ENCODE results near the gene TGM2.

Gene TGM2

DNA sequence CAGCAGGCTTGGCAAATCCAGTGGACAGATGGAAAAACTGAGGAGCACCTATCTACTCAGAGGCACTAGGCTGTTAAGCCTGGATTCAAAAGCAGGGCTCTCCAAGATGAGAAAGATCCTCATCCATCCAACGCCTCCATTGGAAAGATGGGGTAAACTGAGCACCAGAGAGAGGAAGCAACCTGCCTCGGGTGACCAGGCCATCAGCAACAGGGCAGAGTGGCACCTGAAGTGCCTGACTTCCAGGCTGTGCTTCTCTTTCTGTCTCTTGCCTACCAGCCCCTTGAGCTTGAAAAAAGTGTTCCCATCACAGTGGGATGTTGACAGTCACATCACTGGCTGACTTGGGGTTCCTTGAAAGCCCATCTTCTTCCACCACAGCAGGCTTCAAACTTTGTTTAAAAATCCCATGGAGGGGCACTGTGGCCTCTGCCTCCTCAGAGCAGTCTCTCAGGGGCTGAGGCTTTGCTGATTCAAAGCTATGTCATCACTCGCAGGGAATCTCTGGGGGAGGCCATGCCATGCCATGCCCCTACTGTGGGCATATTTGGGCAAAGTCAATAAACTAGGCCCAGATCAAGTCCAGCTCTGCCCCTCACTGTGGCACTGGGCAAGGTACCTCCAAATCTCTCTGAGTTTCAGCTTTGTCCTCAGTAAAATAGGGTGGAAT lies 44.8 kb upstream of the TGM2 start:
- Histone ChIP-seq H3K4me3 (ENCODE audit: low read length) (no peak overlapping the region), H3K9me3 (ENCODE audit: insufficient read depth, low read length) (no peaks in the 10 kb centered on the region), H3K4me1 (ENCODE audit: low read length) (no peaks in the 10 kb centered on the region), H3K36me3 (replicated peaks; ENCODE audit: low read depth, low read length) (no peaks in the 10 kb centered on the region), H4K20me1 (ENCODE audit: insufficient read depth, low read length) (no peaks in the 10 kb centered on the region), H2AFZ (ENCODE audit: low read depth, low read length) (no peak overlapping the region), H3K9ac (ENCODE audit: low read length) (no peak overlapping the region), H3K27me3 (ENCODE audit: low read depth, low read length) (peaks cover 16% of the 10 kb centered on the region; the same call in 1 of the 2 replicates), H3K4me2 (ENCODE audit: low read length) (no peak overlapping the region), H3K79me2 (ENCODE audit: low read length) (no peaks in the 10 kb centered on the region), H3K27ac (ENCODE audit: low read length) (no peak overlapping the region)
- TF ChIP-seq EZH2phosphoT487 (IDR thresholded peaks at IDR 0.05; ENCODE audit: low read depth) = no peak
- TF ChIP-seq, protein P1, sequence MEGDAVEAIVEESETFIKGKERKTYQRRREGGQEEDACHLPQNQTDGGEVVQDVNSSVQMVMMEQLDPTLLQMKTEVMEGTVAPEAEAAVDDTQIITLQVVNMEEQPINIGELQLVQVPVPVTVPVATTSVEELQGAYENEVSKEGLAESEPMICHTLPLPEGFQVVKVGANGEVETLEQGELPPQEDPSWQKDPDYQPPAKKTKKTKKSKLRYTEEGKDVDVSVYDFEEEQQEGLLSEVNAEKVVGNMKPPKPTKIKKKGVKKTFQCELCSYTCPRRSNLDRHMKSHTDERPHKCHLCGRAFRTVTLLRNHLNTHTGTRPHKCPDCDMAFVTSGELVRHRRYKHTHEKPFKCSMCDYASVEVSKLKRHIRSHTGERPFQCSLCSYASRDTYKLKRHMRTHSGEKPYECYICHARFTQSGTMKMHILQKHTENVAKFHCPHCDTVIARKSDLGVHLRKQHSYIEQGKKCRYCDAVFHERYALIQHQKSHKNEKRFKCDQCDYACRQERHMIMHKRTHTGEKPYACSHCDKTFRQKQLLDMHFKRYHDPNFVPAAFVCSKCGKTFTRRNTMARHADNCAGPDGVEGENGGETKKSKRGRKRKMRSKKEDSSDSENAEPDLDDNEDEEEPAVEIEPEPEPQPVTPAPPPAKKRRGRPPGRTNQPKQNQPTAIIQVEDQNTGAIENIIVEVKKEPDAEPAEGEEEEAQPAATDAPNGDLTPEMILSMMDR (IDR thresholded peaks at IDR 0.05; ENCODE audit: low read depth, low read length) = no peak

DNA sequence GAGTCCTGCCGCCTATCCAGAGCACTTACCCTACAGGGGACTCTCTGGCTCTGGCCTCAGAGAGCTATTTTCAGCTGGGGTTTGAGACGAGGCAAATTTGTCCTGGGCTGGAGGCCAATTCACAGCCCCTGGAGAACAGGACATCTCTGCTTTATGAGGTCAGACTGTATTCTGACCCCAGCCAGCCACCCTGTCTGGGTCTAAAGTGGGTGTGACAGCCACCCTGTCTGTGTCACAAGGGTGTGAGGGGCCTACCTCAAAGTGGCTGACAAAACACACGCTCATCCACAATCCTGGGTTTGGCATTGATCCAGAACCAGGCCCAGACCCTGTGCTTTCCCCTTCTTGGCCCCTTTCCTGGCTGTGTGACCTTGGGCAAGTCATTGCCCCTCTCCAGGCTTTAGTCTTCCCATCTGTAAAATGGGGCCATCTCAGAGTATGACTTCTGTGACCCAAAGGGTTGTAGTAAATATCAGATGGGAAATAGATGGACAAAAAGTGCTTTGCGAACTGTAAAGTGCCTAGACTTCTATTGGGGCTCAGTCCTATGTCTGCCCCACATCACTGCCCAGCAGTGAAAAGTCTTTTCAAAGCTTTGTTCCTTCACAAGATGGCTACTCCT lies 44.1 kb upstream of the TGM2 start:
- Histone ChIP-seq H2AFZ (ENCODE audit: low read depth, low read length) (no peak overlapping the region), H3K27ac (ENCODE audit: low read length) (no peak overlapping the region), H3K79me2 (ENCODE audit: low read length) (no peaks in the 10 kb centered on the region), H3K4me2 (ENCODE audit: low read length) (no peak overlapping the region), H3K9ac (ENCODE audit: low read length) (no peak overlapping the region), H3K27me3 (ENCODE audit: low read depth, low read length) (peaks cover 22% of the 10 kb centered on the region), H3K4me3 (ENCODE audit: low read length) (no peak overlapping the region), H3K4me1 (ENCODE audit: low read length) (no peaks in the 10 kb centered on the region), H4K20me1 (ENCODE audit: insufficient read depth, low read length) (no peaks in the 10 kb centered on the region), H3K36me3 (replicated peaks; ENCODE audit: low read depth, low read length) (no peaks in the 10 kb centered on the region), H3K9me3 (ENCODE audit: insufficient read depth, low read length) (no peaks in the 10 kb centered on the region)
- no peak for TF ChIP-seq EZH2phosphoT487 (IDR thresholded peaks at IDR 0.05; ENCODE audit: low read depth)
- TF ChIP-seq, protein P1 (IDR thresholded peaks at IDR 0.05; ENCODE audit: low read depth, low read length) = no peak

DNA sequence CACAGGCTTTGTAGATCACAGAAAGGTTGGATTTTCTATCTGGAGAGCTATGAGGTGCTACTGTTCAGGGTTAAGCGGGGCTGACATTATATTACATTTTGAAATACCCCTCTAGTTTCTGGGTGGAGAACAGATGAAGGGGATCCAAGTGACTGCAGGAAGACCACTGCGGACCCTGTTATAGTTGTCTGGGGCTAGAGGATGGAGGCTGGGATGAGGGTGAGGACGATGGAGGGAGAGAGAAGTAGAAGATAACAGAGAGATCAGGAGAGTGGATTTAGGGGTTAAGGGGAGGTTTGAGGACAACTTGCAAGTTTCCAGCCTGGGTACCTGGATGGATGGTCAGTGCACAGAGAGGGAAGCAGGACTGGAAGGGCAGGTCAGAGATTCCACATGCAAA lies 43.5 kb upstream of the TGM2 start:
- H3K79me2 ChIP-seq (ENCODE audit: low read length) = no peaks in the 10 kb centered on the region
- no peak for TF ChIP-seq EZH2phosphoT487 (IDR thresholded peaks at IDR 0.05; ENCODE audit: low read depth)
- TF ChIP-seq, protein P1 (IDR thresholded peaks at IDR 0.05; ENCODE audit: low read depth, low read length) = no peak
- no peak overlapping the region for H3K4me2 ChIP-seq (ENCODE audit: low read length)
- no peaks in the 10 kb centered on the region for H3K36me3 ChIP-seq (replicated peaks; ENCODE audit: low read depth, low read length)
- H3K27ac ChIP-seq (ENCODE audit: low read length) = no peak overlapping the region
- no peaks in the 10 kb centered on the region for H3K9me3 ChIP-seq (ENCODE audit: insufficient read depth, low read length)
- no peaks in the 10 kb centered on the region for H4K20me1 ChIP-seq (ENCODE audit: insufficient read depth, low read length)
- no peaks in the 10 kb centered on the region for H3K4me1 ChIP-seq (ENCODE audit: low read length)
- H2AFZ ChIP-seq (ENCODE audit: low read depth, low read length) = no peak overlapping the region
- no peak overlapping the region for H3K9ac ChIP-seq (ENCODE audit: low read length)
- peaks cover 28% of the 10 kb centered on the region for H3K27me3 ChIP-seq (ENCODE audit: low read depth, low read length)
- H3K4me3 ChIP-seq (ENCODE audit: low read length) = no peak overlapping the region

DNA sequence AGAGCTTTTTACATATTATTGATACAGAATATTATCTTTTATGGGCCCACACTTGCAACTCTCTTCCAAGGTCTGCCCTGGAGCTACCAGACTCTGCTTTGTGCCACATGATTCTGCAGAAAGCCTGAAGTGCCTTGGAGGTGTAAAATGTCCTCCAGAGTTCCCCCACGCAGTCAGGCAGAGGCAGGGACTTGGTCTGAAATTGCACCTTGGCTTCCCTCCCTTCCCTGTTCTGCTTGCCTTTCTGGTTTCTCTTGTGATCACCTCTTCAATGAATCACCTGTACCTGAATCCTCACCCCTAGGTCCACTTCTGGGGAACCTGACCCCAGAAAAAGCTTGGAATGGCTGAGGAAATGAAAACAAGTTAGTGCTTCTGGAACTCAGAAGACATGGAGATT lies 43.0 kb upstream of the TGM2 start:
- no peaks in the 10 kb centered on the region for H4K20me1 ChIP-seq (ENCODE audit: insufficient read depth, low read length)
- no peak overlapping the region for H3K27ac ChIP-seq (ENCODE audit: low read length)

More for the DNA sequence above, 43.0 kb upstream of the TGM2 start:
- Histone ChIP-seq H3K36me3 (replicated peaks; ENCODE audit: low read depth, low read length) (no peaks in the 10 kb centered on the region), H3K9me3 (ENCODE audit: insufficient read depth, low read length) (no peaks in the 10 kb centered on the region), H3K4me2 (ENCODE audit: low read length) (no peak overlapping the region), H2AFZ (ENCODE audit: low read depth, low read length) (no peak overlapping the region), H3K27me3 (ENCODE audit: low read depth, low read length) (peaks cover 32% of the 10 kb centered on the region), H3K4me1 (ENCODE audit: low read length) (no peaks in the 10 kb centered on the region), H3K9ac (ENCODE audit: low read length) (no peak overlapping the region), H3K4me3 (ENCODE audit: low read length) (no peak overlapping the region), H3K79me2 (ENCODE audit: low read length) (no peaks in the 10 kb centered on the region)
- TF ChIP-seq, protein P1 (IDR thresholded peaks at IDR 0.05; ENCODE audit: low read depth, low read length) = no peak
- no peak for TF ChIP-seq EZH2phosphoT487 (IDR thresholded peaks at IDR 0.05; ENCODE audit: low read depth)
